ENCODE results near the gene PTPN18.

PTPN18 gene

GRCh38 chr2:130387804-130388203 lies 31.9 kb downstream of the PTPN18 start:
- H3K4me3 ChIP-seq (ENCODE audit: control insufficient read depth, low read depth, low read length): no peak overlapping the region
- no peak for DNase-seq (ENCODE audit: low read depth)
- TF ChIP-seq CTCF (conservative IDR thresholded peaks at IDR 0.05; ENCODE audit: control insufficient read depth, insufficient read depth, low read depth, low read length): no peak

GRCh38 chr2:130388221-130388907 lies 32.5 kb downstream of the PTPN18 start:
- no peak overlapping the region for H3K4me3 ChIP-seq (ENCODE audit: control insufficient read depth, low read depth, low read length)
- TF ChIP-seq CTCF (conservative IDR thresholded peaks at IDR 0.05; ENCODE audit: control insufficient read depth, insufficient read depth, low read depth, low read length): no peak
- DNase-seq (ENCODE audit: low read depth): no peak

- no peak overlapping the region for H3K4me3 ChIP-seq (ENCODE audit: control insufficient read depth, low read depth, low read length)
- TF ChIP-seq CTCF (conservative IDR thresholded peaks at IDR 0.05; ENCODE audit: control insufficient read depth, insufficient read depth, low read depth, low read length): no peak
These were observed 33.5 kb downstream of the PTPN18 start for GRCh38 chr2:130389358-130389757.

GRCh38 chr2:130389783-130390182 lies 33.9 kb downstream of the PTPN18 start:
- no peak overlapping the region for H3K4me3 ChIP-seq (ENCODE audit: control insufficient read depth, low read depth, low read length)
- DNase-seq (ENCODE audit: low read depth): no peak
- no peak for TF ChIP-seq CTCF (conservative IDR thresholded peaks at IDR 0.05; ENCODE audit: control insufficient read depth, insufficient read depth, low read depth, low read length)

More at GRCh38 chr2:130389358-130389757, 33.5 kb downstream of the PTPN18 start:
- DNase-seq (ENCODE audit: low read depth): no peak

GRCh38 chr2:130390460-130391057 lies 34.7 kb downstream of the PTPN18 start:
- no peak for TF ChIP-seq CTCF (conservative IDR thresholded peaks at IDR 0.05; ENCODE audit: control insufficient read depth, insufficient read depth, low read depth, low read length)
- DNase-seq (ENCODE audit: low read depth): no peak
- H3K4me3 ChIP-seq (ENCODE audit: control insufficient read depth, low read depth, low read length): peak overlapping the region; percentile 67

GRCh38 chr2:130391058-130391871 lies 35.4 kb downstream of the PTPN18 start:
- peak overlapping the region; percentile 67 for H3K4me3 ChIP-seq (ENCODE audit: control insufficient read depth, low read depth, low read length)
- TF ChIP-seq CTCF (conservative IDR thresholded peaks at IDR 0.05; ENCODE audit: control insufficient read depth, insufficient read depth, low read depth, low read length): no peak
- peak; percentile 57 for DNase-seq (ENCODE audit: low read depth)
